Germinal center (tissue), 1 donor: Measurements from ENCODE around the gene SLC10A7.

Experiments used
- DNase-seq: peaks from one replicate; pipeline ENCODE4 v3.0.0; 2012; ENCODE audit warnings: mixed read lengths, low spot score

SLC10A7 gene

GRCh38 chr4:146494143-146494542 lies 27.6 kb downstream of the SLC10A7 start:
- DNase-seq: no peak

DNA sequence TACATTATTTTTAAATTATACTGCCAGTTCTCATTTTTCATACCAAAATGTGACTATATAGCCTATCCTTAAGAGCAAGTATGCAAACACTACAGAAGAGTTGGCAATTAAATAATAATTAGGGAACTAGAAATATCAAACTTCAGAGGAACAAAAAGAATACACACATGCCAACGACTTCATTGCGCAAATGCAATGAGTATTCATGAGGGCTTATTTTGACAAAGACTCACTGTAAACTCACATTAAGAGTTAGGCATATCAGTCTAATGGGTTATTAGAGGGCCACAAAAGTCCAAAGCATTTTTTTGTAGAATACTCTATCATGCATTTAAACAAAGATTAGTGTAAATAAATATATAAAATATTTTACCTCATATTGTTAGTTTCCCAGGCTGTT lies 31.6 kb downstream of the SLC10A7 start:
- no peak for DNase-seq

DNA sequence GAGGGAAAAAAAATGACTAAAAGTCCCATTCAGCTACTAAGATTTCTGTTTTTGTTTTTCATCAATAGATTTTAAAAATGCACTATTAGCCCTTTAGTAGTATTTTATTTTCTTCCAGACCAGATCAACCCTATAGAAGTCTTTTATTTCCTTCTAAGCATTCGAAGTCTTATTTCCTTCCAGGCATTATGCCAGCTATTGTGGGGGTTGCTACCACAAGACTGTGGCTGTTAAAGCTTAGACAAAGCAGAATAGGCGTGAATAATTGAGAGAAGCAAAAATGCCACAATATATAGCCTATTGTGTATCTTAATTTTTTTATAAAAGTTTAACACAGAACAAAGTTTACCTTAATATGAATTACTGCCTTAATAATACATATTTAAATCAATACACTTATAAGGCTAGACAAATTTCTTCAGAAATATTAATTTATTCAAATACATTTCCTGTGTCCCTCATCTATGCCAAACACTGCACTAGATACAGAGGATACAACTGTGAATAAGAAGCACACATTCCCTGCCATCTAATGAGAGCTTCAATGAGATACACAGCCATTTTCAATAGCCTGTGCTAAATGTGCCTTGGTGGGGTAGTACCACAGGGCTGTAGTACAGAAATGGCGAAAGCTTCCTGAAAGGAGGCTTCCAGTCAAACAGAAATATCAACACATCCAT lies 33.1 kb downstream of the SLC10A7 start:
- DNase-seq: no peak

- DNase-seq: no peak
These were observed 35.2 kb downstream of the SLC10A7 start for GRCh38 chr4:146486565-146486964.

DNA sequence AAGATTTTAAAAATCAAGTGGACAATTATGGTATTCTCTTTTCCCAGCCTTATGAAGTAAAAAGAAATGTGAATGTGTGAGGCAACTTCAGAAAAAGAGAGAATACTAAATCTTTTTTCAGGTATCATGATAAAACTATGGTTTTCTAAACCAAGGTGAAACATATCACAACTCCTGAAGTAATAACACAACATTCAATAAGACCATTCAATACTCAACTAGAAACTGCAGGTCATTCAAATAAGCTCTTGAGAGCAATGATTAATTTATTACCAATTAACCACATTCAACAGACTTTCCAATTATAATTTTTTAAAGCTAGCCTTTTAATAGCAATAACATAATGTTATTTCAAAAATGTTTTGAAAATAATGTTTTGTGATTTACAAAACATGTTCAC lies 35.8 kb downstream of the SLC10A7 start:
- no peak for DNase-seq

GRCh38 chr4:146482788-146483187 lies 39.0 kb downstream of the SLC10A7 start:
- no peak for DNase-seq

DNA sequence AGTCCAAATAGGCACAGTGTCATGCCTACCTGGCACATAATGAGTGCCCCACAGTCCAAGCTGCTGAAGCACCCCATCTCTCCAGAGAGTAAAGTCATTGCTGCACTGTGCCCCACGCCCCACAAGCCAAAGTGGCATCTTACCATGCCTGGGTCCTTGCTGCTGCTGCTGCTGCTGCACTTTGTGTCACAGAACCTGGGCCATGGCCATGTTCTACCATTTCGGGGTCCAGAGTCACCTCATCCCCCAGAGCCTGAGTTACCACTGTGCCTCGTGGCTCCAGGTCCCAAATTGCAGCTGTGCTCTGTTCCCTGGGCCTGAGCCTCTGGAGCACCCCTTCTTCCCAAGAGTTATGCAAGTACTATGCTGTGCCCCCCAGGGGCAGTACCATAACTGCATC lies 40.5 kb downstream of the SLC10A7 start:
- no peak for DNase-seq

DNA sequence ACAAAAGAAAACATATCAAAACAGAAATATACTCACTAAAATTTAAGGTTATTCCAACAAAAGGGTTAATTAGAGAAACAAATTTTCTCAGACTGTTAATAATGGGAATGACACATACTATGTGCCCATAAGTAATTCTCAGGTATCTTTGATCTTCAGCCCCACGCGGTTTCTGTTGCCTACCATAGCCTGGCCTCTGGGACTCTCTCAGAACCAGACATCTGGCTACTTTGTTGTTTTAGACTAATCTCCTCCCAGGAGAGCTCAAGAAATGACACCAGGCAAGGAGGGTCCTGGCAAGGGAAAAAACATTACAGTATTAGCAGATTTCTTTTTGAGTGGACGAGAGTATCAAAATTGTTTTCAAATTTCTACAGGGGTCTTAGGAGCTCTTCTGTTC lies 43.7 kb downstream of the SLC10A7 start:
- DNase-seq: no peak

DNA sequence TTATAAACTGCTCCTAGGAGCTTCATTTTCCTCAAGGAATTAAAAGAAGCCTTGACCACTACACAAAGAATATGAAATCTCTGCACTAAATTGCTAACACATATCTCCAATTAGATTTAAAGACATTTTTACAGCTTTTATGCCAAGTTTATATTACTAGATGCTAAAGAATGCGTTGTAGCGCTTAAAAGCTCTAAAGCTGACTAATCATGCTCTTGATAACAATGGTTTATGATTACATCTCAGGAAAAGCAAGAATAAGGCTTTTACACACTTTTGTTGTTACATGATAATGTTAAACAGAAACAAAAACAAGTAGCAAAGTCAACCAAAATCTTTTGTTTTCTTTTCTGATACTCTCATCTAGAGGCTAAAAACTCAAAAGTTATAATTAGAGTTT lies 44.7 kb downstream of the SLC10A7 start:
- DNase-seq: no peak

- DNase-seq: no peak
These were observed 49.3 kb downstream of the SLC10A7 start for GRCh38 chr4:146472404-146472803.

DNA sequence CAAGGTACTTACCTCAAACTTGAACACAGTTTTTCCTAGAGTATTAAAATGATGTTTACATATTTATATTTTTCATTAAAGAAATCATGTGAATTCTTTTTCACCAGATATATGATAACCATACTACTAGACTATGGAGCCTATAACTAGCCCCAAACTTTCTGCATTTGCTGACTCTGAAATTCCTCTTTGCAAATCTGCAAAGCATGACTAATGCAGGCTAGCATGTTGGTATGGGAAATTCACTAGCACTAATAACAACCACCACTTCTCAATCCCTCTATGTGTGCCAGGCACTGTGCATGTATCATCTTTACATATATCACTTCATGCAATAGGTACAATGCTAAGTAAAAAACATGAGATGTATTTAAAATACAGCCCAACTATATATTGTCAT lies 51.1 kb downstream of the SLC10A7 start:
- no peak for DNase-seq

GRCh38 chr4:146469022-146469421 lies 52.7 kb downstream of the SLC10A7 start:
- no peak for DNase-seq

DNA sequence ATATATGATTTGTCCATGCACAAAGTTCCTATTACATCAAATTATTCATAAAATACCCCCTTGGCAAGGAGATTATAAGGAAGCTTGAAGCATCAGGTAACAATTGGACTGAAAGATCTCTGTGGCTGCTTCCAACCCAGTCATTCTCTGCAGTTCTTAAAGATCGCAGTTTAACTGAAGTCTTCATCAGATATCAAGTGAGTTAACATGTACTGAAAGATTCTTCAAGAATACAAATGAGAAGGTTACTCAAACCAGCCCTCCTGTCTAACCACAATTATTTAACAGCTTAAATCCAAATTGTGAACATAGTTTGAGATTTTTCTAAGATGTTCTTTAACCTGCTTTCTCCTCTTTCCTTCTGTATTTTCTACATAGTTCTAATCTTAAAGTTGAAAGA lies 56.1 kb downstream of the SLC10A7 start:
- no peak for DNase-seq

DNA sequence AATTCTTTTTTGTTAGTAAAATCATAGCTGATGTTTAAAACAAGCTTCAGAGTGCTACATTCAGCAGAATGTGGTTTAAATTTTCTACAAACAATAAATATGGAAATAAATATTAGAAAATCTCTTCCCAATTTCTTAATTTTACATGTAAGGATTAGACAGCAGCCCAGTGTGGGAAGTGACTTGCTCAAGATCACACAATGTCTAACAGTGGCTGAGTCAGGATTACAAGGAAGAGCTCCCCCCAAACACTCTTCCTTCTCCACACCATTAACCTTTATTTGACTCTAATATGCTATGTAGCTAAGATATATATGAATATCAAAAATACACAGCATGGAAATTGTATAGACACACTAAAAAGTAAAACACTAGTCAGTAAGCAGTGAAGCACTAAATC lies 59.5 kb downstream of the SLC10A7 start:
- no peak for DNase-seq

DNA sequence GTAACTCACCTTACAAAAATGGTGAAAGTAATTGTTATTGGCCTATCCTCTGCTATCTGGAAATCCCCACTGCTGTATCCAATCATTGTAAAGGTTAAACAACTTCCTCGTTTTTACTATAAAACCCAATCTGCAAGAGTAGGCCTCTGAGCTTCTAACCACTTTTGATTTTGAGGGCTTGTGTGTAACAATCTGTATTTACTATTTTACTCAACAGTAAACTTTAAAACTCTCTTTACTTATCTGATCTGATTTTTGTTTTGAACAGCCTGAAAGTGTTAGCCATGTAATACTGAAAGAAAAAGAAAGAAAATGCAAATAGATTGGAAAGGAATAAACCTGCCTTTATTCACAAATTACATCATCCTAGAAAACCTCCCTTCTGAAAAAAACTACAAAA lies 63.1 kb downstream of the SLC10A7 start:
- no peak for DNase-seq

DNA sequence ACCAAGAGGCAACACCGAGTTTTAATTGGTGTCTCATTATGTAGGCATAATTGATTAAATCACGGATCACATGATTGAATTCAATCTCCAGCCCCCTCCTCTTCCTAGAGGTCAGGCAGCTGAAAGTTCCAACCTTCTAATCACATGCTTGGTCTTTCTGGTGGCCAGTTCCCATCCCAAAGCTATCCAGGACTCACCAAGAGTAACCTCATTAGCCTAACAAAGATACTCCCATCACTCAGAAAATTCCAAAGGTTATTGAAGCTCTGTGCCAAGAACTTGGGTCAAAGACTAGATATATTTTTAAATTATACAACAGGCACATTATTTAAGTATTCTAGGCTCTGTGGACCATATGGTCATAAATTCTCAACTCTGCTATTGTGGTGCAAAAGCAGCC lies 65.1 kb downstream of the SLC10A7 start:
- no peak for DNase-seq

GRCh38 chr4:146453181-146453807 lies 68.4 kb downstream of the SLC10A7 start:
- DNase-seq: no peak

DNA sequence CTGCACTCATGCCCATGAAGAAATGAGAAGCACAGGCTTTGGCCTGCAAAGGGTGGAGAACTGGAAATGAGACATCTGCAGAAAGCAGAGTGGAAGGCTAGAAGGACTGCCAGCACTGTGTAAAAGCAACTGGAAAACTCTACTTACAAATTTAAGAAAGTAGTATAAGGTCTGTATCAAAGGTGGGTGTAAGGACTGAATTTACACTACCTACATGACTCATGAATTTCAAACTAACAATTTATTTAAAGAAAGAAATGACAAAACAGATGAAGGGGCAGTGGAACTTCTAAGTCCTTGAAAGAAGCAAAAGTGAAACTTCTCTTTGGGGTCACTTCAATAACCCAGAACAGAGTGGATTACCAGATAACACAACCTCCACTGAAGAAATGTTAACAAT lies 71.2 kb downstream of the SLC10A7 start:
- DNase-seq: no peak

GRCh38 chr4:146446555-146446954 lies 75.2 kb downstream of the SLC10A7 start:
- DNase-seq: no peak

- DNase-seq: no peak
These were observed 76.3 kb downstream of the SLC10A7 start for GRCh38 chr4:146445198-146446150.

GRCh38 chr4:146443525-146443924 lies 78.2 kb downstream of the SLC10A7 start:
- no peak for DNase-seq

GRCh38 chr4:146442801-146443200 lies 78.9 kb downstream of the SLC10A7 start:
- DNase-seq: no peak

- no peak for DNase-seq
These were observed 81.7 kb downstream of the SLC10A7 start for GRCh38 chr4:146439999-146440398.
